HCT116 (cell line): ENCODE results near the gene SEC31A. TPM values are rescaled to one million over a fixed set of nuclear protein-coding genes. Genes with fewer than 3 reads are reported as not detected.

Source experiments
- ATAC-seq: fragments of 200-7000 bp; cut with Tn5 transposase; 2 replicates; pipeline ENCODE4 v1.9.1; 2020; ENCODE audit warnings: mild to moderate bottlenecking, moderate library complexity
- BruUV-seq: library from RNA; stranded (reverse); fragments of 400-500 nt; replicated peaks from 2 replicates; lab custom pipeline; 2021; lab: Mats Ljungman, UMichigan
- CTCF ChIA-PET: fragments of 300-600 bp; sonication (Branson Sonifier 250); formaldehyde crosslinking; loops from one replicate; lab custom pipeline; 2021; ENCODE audit warnings: antibody characterized with exemption; lab: Charles Lee
- POLR2A ChIA-PET: fragments of 300-600, 350-600 bp; sonication (Branson Sonifier 250); formaldehyde crosslinking; loops from one replicate; lab custom pipeline; 2021; ENCODE audit warnings: antibody characterized with exemption; lab: Charles Lee
- RAD21 ChIA-PET, 2 experiments: fragments of 300-600 bp; sonication (Branson Sonifier 250); formaldehyde crosslinking; loops; one replicate each; lab custom pipeline; 2023; ENCODE audit warnings: low total read pairs in 2 of 2; ENCODE audit not compliant: uncharacterized antibody in 2 of 2, unreplicated experiment in 2 of 2, low non-redundant PET in 1 of 2; lab: Charles Lee
- DNase-seq: peaks from one replicate; pipeline ENCODE4 v3.0.0-alpha.2; 2010; ENCODE audit warnings: low read depth, low spot score
- H2AFZ ChIP-seq: fragments of 200-600 bp; shearing (Covaris generic), sonication (generic); 2 replicates; pipeline ENCODE4 v1.6.1; 2017; ENCODE audit warnings: low read depth, mixed run types, mixed read lengths, antibody characterized with exemption, low read length; ENCODE audit not compliant: poor library complexity, severe bottlenecking
- H3K27ac ChIP-seq: 2 replicates; pipeline ENCODE4 v1.5.1; 2012; ENCODE audit warnings: low read depth, low read length
- H3K27me3 ChIP-seq: fragments of 200-600 bp; sonication (generic); 2 replicates; pipeline ENCODE4 v1.6.1; 2016; ENCODE audit warnings: mixed run types, low read length, mixed read lengths; ENCODE audit not compliant: insufficient read depth
- H3K36me3 ChIP-seq, 2 experiments: fragments of 200-500 bp in 1 of 2; fragments of 200-600 bp in 1 of 2; sonication (Bioruptor generic) in 1 of 2; sonication (generic) in 1 of 2; 2 replicates each; pipeline versions ENCODE4 v1.5.1 to v1.6.1; 2014 to 2016; ENCODE audit warnings: low read length in 2 of 2, inconsistent platforms in 1 of 2, mixed read lengths in 1 of 2, mixed run types in 1 of 2; ENCODE audit not compliant: insufficient read depth in 2 of 2, control insufficient read depth in 1 of 2
- H3K4me1 ChIP-seq, 2 experiments: fragments of 200-600 bp in 1 of 2; sonication (generic) in 1 of 2; 2 replicates each; pipeline versions ENCODE4 v1.5.1 to v1.6.1; 2012 to 2017; ENCODE audit warnings: low read length in 2 of 2, inconsistent platforms in 1 of 2, mild to moderate bottlenecking in 1 of 2, mixed read lengths in 1 of 2, mixed run types in 1 of 2, moderate library complexity in 1 of 2; ENCODE audit not compliant: insufficient read depth in 2 of 2, control insufficient read depth in 1 of 2
- H3K4me2 ChIP-seq: fragments of 200-600 bp; sonication (generic); 2 replicates; pipeline ENCODE4 v1.6.1; 2017; ENCODE audit warnings: mixed run types, low read length, mixed read lengths
- H3K4me3 ChIP-seq, 2 experiments: fragments of 200-600 bp in 1 of 2; sonication (generic) in 1 of 2; replicated peaks in 1 of 2; 2 replicates each; pipeline ENCODE4 v1.5.1; 2011 to 2016; ENCODE audit warnings: low read length in 2 of 2, control low read depth in 1 of 2, low read depth in 1 of 2, mild to moderate bottlenecking in 1 of 2, mixed read lengths in 1 of 2, mixed run types in 1 of 2
- H3K79me2 ChIP-seq: fragments of 200-600 bp; sonication (generic); 2 replicates; pipeline ENCODE4 v1.6.1; 2017; ENCODE audit warnings: mild to moderate bottlenecking, mixed run types, low read length, moderate library complexity, mixed read lengths; ENCODE audit not compliant: insufficient read depth
- H3K9ac ChIP-seq: fragments of 200-600 bp; sonication (generic); 2 replicates; pipeline ENCODE4 v1.6.1; 2016; ENCODE audit warnings: low read length, mixed read lengths
- H3K9me2 ChIP-seq: fragments of 200-600 bp; sonication (generic), shearing (Covaris generic); 2 replicates; pipeline ENCODE4 v1.6.1; 2017; ENCODE audit warnings: mixed run types, mild to moderate bottlenecking, moderate library complexity; ENCODE audit not compliant: insufficient read depth
- H3K9me3 ChIP-seq, 2 experiments: fragments of 200-500 bp in 1 of 2; fragments of 200-600 bp in 1 of 2; sonication (Bioruptor generic) in 1 of 2; sonication (generic) in 1 of 2; 2 replicates each; pipeline ENCODE4 v1.6.1; 2014 to 2017; ENCODE audit warnings: low read length in 2 of 2, mixed read lengths in 2 of 2, inconsistent platforms in 1 of 2, low read depth in 1 of 2, mild to moderate bottlenecking in 1 of 2, mixed run types in 1 of 2, moderate library complexity in 1 of 2; ENCODE audit not compliant: control insufficient read depth in 1 of 2, insufficient read depth in 1 of 2
- H4K20me1 ChIP-seq: fragments of 200-600 bp; sonication (generic), shearing (Covaris generic); 2 replicates; pipeline ENCODE4 v1.6.1; 2017; ENCODE audit warnings: mixed run types, mild to moderate bottlenecking, moderate library complexity; ENCODE audit not compliant: insufficient read depth
- CEBPB ChIP-seq: IDR thresholded peaks from 2 replicates; pipeline ENCODE4 v1.6.1; 2012; ENCODE audit warnings: low read depth
- CTCF ChIP-seq, 3 experiments: fragments of 200-600 bp in 1 of 3; sonication (generic) in 1 of 3; IDR thresholded peaks in 2 of 3; conservative IDR thresholded peaks in 1 of 3; 2 replicates each; pipeline ENCODE4 v1.5.1; 2012 to 2017; ENCODE audit warnings: low read depth in 2 of 3, low read length in 2 of 3, antibody characterized with exemption in 1 of 3, borderline replicate concordance in 1 of 3, control low read depth in 1 of 3, mild to moderate bottlenecking in 1 of 3, mixed read lengths in 1 of 3, mixed run types in 1 of 3, moderate library complexity in 1 of 3; ENCODE audit not compliant: insufficient read depth in 1 of 3
- EGR1 ChIP-seq: IDR thresholded peaks from 2 replicates; pipeline ENCODE4 v1.6.1; 2012; ENCODE audit warnings: low read depth
- ELF1 ChIP-seq: IDR thresholded peaks from 2 replicates; pipeline ENCODE4 v1.6.1; 2012; ENCODE audit warnings: low read depth, borderline replicate concordance
- EZH2 ChIP-seq: fragments of 200-600 bp; sonication (generic); IDR thresholded peaks from 2 replicates; pipeline ENCODE4 v1.6.1; 2017; ENCODE audit warnings: antibody characterized with exemption, mixed run types
- FOSL1 ChIP-seq: IDR thresholded peaks from 2 replicates; pipeline ENCODE4 v1.6.1; 2012; ENCODE audit warnings: low read depth
- JUND ChIP-seq: IDR thresholded peaks from 2 replicates; pipeline ENCODE4 v1.6.1; 2012
- MAX ChIP-seq: IDR thresholded peaks from 2 replicates; pipeline ENCODE4 v1.6.1; 2012
- POLR2A ChIP-seq: IDR thresholded peaks from 2 replicates; pipeline ENCODE4 v1.7.0; 2011; ENCODE audit warnings: borderline replicate concordance; ENCODE audit not compliant: insufficient read depth, insufficient read length; ENCODE audit errors: extremely low read depth
- POLR2AphosphoS5 ChIP-seq: IDR thresholded peaks from 2 replicates; pipeline ENCODE4 v1.6.1; 2011; ENCODE audit warnings: mild to moderate bottlenecking, low read depth, low read length, moderate library complexity
- RAD21 ChIP-seq: IDR thresholded peaks from 2 replicates; pipeline ENCODE4 v1.6.1; 2012; ENCODE audit warnings: low read depth, mild to moderate bottlenecking
- SIN3A ChIP-seq: IDR thresholded peaks from 2 replicates; pipeline ENCODE4 v1.6.1; 2012; ENCODE audit warnings: low read depth
- TCF7L2 ChIP-seq: IDR thresholded peaks from 2 replicates; pipeline ENCODE4 v1.7.0; 2011; ENCODE audit warnings: borderline replicate concordance, inconsistent platforms; ENCODE audit not compliant: insufficient read depth, insufficient read length; ENCODE audit errors: extremely low read depth
- YY1 ChIP-seq: IDR thresholded peaks from 2 replicates; pipeline ENCODE4 v1.6.1; 2011; ENCODE audit warnings: low read length, low read depth, moderate library complexity, mild to moderate bottlenecking; ENCODE audit not compliant: insufficient replicate concordance; ENCODE audit errors: extremely low read depth
- ZBTB33 ChIP-seq: IDR thresholded peaks from 2 replicates; pipeline ENCODE4 v1.6.1; 2011; ENCODE audit warnings: mild to moderate bottlenecking, low read length, moderate library complexity; ENCODE audit not compliant: insufficient replicate concordance; ENCODE audit errors: extremely low read depth
- ZNF274 ChIP-seq: fragments of 200-500 bp; sonication (Bioruptor generic); IDR thresholded peaks from 2 replicates; pipeline ENCODE4 v1.6.1; 2014; ENCODE audit warnings: mild to moderate bottlenecking, low read depth, low read length, inconsistent platforms
- intact Hi-C: fragments of 100-400 bp; cut with micrococcal nuclease; formaldehyde crosslinking; loops from 2 replicates; pipeline ENCODE4 v1.10.0; 2022
- total RNA-seq: library from RNA; stranded (reverse); gene quantifications from one replicate; pipeline ENCODE4 v1.2.1, GENCODE V29; 2021; ENCODE audit not compliant: unreplicated experiment
- TF ChIP-seq, protein P1 (sequence below): IDR thresholded peaks from 2 replicates; pipeline ENCODE4 v1.6.1; 2012; ENCODE audit warnings: low read depth

The SEC31A gene
- total RNA-seq, 1 experiment from 2014 or later = 78.5 TPM

- POLR2A ChIA-PET = no interaction called here
- no peak for ATAC-seq
Measured at GRCh38 chr4:82814034-82814433, 76.9 kb downstream of the SEC31A start.

More at GRCh38 chr4:82814034-82814433, 76.9 kb downstream of the SEC31A start:
- Histone ChIP-seq H3K79me2 (no peaks in the 10 kb centered on the region), H3K9ac (no peak overlapping the region), H3K27ac (no peak overlapping the region), H3K9me2 (no peaks in the 10 kb centered on the region), H3K4me1 (no peaks in the 10 kb centered on the region), H4K20me1 (no peaks in the 10 kb centered on the region), H3K4me3 (no peak overlapping the region), H3K27me3 (no peaks in the 10 kb centered on the region), H3K4me2 (no peak overlapping the region), H2AFZ (no peak overlapping the region), H3K9me3 (no peaks in the 10 kb centered on the region), H3K36me3 (peaks cover 7 to 8% of the 10 kb centered on the region in 2 experiments)
- no peak for TF ChIP-seq FOSL1
- no peak for TF ChIP-seq POLR2A
- TF ChIP-seq ZBTB33 = no peak
- TF ChIP-seq CTCF (IDR thresholded peaks at IDR 0.05 in 2 of 3, conservative IDR thresholded peaks at IDR 0.05 in 1 of 3; ENCODE audit: borderline replicate concordance in 1 of 3, insufficient read depth in 1 of 3, low read depth in 2 of 3, low read length in 2 of 3) = no peak
- TF ChIP-seq SIN3A = no peak
- no peak for TF ChIP-seq JUND
- TF ChIP-seq RAD21 = no peak
- no peak for TF ChIP-seq POLR2AphosphoS5
- TF ChIP-seq EGR1 = no peak
- no peak for TF ChIP-seq ELF1
- TF ChIP-seq MAX = no peak
- TF ChIP-seq CEBPB = no peak
- TF ChIP-seq TCF7L2 = no peak
- no peak for TF ChIP-seq ZNF274
- TF ChIP-seq EZH2 = no peak
- TF ChIP-seq YY1 = no peak
- TF ChIP-seq, protein P1, sequence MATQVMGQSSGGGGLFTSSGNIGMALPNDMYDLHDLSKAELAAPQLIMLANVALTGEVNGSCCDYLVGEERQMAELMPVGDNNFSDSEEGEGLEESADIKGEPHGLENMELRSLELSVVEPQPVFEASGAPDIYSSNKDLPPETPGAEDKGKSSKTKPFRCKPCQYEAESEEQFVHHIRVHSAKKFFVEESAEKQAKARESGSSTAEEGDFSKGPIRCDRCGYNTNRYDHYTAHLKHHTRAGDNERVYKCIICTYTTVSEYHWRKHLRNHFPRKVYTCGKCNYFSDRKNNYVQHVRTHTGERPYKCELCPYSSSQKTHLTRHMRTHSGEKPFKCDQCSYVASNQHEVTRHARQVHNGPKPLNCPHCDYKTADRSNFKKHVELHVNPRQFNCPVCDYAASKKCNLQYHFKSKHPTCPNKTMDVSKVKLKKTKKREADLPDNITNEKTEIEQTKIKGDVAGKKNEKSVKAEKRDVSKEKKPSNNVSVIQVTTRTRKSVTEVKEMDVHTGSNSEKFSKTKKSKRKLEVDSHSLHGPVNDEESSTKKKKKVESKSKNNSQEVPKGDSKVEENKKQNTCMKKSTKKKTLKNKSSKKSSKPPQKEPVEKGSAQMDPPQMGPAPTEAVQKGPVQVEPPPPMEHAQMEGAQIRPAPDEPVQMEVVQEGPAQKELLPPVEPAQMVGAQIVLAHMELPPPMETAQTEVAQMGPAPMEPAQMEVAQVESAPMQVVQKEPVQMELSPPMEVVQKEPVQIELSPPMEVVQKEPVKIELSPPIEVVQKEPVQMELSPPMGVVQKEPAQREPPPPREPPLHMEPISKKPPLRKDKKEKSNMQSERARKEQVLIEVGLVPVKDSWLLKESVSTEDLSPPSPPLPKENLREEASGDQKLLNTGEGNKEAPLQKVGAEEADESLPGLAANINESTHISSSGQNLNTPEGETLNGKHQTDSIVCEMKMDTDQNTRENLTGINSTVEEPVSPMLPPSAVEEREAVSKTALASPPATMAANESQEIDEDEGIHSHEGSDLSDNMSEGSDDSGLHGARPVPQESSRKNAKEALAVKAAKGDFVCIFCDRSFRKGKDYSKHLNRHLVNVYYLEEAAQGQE = no peak
- intact Hi-C loops = no loop called here
- DNase-seq = no peak
- no TSS peak for BruUV-seq
- RAD21 ChIA-PET = no interaction called here
- CTCF ChIA-PET = no interaction called here
